Adrenal gland (tissue), 12 donors: ENCODE data around the gene SERPINE1. TPM values are rescaled to one million over a fixed set of nuclear protein-coding genes. Genes with fewer than 3 reads are reported as not detected.
A peak's percentile ranks its signal among the peaks of the same experiment; 100 is the strongest.

Experiments
- DNase-seq, 7 donors: peaks; one replicate each; pipeline ENCODE4 v3.0.0-alpha.2; 2019 to 2020
- H3K27ac ChIP-seq, 5 donors: fragments of 200-600 bp; sonication (generic) in 4 of 5; 1 replicate in 3 of 5; 2 replicates in 2 of 5; pipeline versions ENCODE4 v1.5.1 to v1.8.0; 2016 to 2020; ENCODE audit warnings: mild to moderate bottlenecking in 1 of 5
- H3K27me3 ChIP-seq: fragments of 200-600 bp; 2 replicates; pipeline ENCODE4 v1.8.0; 2021
- H3K36me3 ChIP-seq, 2 donors: fragments of 200-600 bp; replicated peaks in 1 of 2; 1 replicate in 1 of 2; 2 replicates in 1 of 2; pipeline versions ENCODE4 v1.5.1 to v1.8.0; 2018 to 2022
- H3K4me1 ChIP-seq, 2 donors: fragments of 200-600 bp; replicated peaks in 1 of 2; 1 replicate in 1 of 2; 2 replicates in 1 of 2; pipeline versions ENCODE4 v1.5.1 to v1.8.0; 2018 to 2021
- H3K4me3 ChIP-seq, 4 donors: fragments of 200-600 bp; sonication (generic) in 3 of 4; one replicate each; pipeline ENCODE4 v1.5.1; 2016 to 2018
- H3K9me3 ChIP-seq, 3 donors: fragments of 200-600 bp; sonication (generic) in 1 of 3; replicated peaks in 1 of 3; 1 replicate in 2 of 3; 2 replicates in 1 of 3; pipeline versions ENCODE4 v1.5.1 to v1.8.0; 2016 to 2021
- POLR2A ChIP-seq, 2 donors: fragments of 450-650 bp; IDR thresholded peaks; one replicate each; pipeline ENCODE4 v1.6.1; 2017; ENCODE audit warnings: antibody characterized with exemption in 2 of 2, mild to moderate bottlenecking in 2 of 2, moderate library complexity in 1 of 2
- WGBS, 4 donors: extraction: QIAGEN DNeasy Blood & Tissue Kit in 2 of 4; methylation state at CpG; one replicate each; pipeline versions ENCODE4 v1.1.5 to v1.1.7; 2013 to 2017; 5-methylcytosine and 5-hydroxymethylcytosine counted together
- intact Hi-C, 2 donors: fragments of 100-400 bp; cut with DNase I; formaldehyde crosslinking; loops; one replicate each; pipeline versions ENCODE4 v1.14.1 to v1.15.0; 2022 to 2023
- polyA plus RNA-seq, 3 donors: library from polyadenylated mRNA; stranded (reverse); fragments of 200-250 nt in 2 of 3; fragments of 350-450 nt in 1 of 3; fragmentation: Illumina TruSeq in 1 of 3; extraction: RNeasy Lipid Tissue Mini Kit (QIAGEN cat#74804) in 1 of 3; gene quantifications; one replicate each; pipeline ENCODE4 v1.2.3, GENCODE V29; 2013 to 2014
- total RNA-seq, 9 donors: library from RNA; depleted of rRNA in 4 of 9; stranded (reverse); fragments of >200 nt in 4 of 9; fragments of 120-200 nt in 1 of 9; fragmentation: NEBNext Ultra II Directional in 1 of 9; extraction: Animal tissue kit (Norgen Biotek cat#: 25700) in 1 of 9; gene quantifications; one replicate each; pipeline versions ENCODE4 v1.1.0 to v1.2.4, GENCODE V29; 2013 to 2023
- TF ChIP-seq, protein P1 (sequence below), 6 experiments: fragments of 450-650 bp in 4 of 6; fragments of 200-600 bp in 2 of 6; sonication (generic) in 1 of 6; IDR thresholded peaks; 1 replicate in 5 of 6; 2 replicates in 1 of 6; pipeline versions ENCODE4 v1.5.1 to v1.8.0; 2016 to 2021; ENCODE audit warnings: antibody characterized with exemption in 6 of 6, mild to moderate bottlenecking in 2 of 6, moderate library complexity in 1 of 6
- donor health status: healthy with polysubstance abuse.
- donor health status: Bipolar disorder and iron deficiency.
- donor health status: DM: yes; HTN: yes; CAD: no.
- donor health status: DM: no; HTN: no; CAD: no.
- donor health status: DM: no; HTN: no; CAD: no.
- donor health status: DM: yes; HTN: yes; CAD: no.

Gene SERPINE1
- total and polyA plus RNA-seq, 12 donors, result 4.8 to 118 (median 20.9) TPM

DNA sequence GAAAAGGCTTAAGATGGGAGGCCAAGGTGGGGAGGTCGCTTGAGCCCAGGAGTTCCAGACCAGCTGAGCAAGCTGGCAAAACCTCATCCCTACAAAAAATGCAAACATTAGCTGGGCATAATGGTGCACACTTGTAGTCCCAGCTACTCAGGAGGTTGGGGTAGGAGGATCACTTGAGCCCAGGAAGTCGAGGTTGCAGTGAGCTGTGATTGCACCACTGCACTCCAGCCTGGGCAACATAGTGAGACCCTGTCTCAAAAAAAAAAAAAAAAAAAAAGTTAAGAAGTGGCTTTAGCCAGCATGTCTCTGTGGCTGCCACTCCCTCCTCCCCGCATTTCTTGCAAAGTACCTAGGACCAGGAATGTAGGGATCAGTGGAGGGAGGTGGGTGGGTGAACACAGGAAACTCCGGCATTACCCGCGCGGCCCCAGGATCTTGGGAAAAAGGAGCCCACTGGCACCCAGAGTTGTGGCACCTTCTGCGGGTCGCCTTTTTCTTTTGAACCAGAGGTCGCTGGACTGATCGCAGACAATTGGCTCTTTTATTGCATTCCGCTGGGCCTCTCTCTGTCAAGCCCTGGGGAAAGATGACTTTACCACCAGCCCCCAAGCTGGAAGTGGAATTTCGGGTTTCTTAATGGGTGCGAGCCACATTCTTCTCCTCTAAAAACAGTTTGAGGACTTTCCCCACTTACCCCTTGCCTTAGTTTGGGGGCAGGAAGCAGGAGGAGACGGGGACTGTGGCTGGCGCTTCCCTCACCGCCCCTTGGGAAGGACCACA is 35.0 kb downstream of the SERPINE1 start:
- no peak overlapping the region for H3K4me3 ChIP-seq
- no peaks in the 10 kb centered on the region for H3K9me3 ChIP-seq
- TF ChIP-seq, protein P1, sequence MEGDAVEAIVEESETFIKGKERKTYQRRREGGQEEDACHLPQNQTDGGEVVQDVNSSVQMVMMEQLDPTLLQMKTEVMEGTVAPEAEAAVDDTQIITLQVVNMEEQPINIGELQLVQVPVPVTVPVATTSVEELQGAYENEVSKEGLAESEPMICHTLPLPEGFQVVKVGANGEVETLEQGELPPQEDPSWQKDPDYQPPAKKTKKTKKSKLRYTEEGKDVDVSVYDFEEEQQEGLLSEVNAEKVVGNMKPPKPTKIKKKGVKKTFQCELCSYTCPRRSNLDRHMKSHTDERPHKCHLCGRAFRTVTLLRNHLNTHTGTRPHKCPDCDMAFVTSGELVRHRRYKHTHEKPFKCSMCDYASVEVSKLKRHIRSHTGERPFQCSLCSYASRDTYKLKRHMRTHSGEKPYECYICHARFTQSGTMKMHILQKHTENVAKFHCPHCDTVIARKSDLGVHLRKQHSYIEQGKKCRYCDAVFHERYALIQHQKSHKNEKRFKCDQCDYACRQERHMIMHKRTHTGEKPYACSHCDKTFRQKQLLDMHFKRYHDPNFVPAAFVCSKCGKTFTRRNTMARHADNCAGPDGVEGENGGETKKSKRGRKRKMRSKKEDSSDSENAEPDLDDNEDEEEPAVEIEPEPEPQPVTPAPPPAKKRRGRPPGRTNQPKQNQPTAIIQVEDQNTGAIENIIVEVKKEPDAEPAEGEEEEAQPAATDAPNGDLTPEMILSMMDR (IDR thresholded peaks at IDR 0.05), result no peak
- no peak for TF ChIP-seq POLR2A (IDR thresholded peaks at IDR 0.05)
- H3K27ac ChIP-seq, result no peak overlapping the region
- peaks cover 12 to 31% of the 10 kb centered on the region in 2 donors for H3K4me1 ChIP-seq
- WGBS, 4 donors, result 83 to 91% (median 88%) methylated on average over 17 of the region's 17 CpGs
- H3K27me3 ChIP-seq, result peaks cover 17% of the 10 kb centered on the region
- peaks cover 0 to 19% of the 10 kb centered on the region in 2 donors for H3K36me3 ChIP-seq
- no peak for DNase-seq
- intact Hi-C loops, result loop anchor here in 1 of 2 donors (10.0 kb wide), 1 partner anchor 267 kb away; the partner anchor contains the start of gene ACHE

DNA sequence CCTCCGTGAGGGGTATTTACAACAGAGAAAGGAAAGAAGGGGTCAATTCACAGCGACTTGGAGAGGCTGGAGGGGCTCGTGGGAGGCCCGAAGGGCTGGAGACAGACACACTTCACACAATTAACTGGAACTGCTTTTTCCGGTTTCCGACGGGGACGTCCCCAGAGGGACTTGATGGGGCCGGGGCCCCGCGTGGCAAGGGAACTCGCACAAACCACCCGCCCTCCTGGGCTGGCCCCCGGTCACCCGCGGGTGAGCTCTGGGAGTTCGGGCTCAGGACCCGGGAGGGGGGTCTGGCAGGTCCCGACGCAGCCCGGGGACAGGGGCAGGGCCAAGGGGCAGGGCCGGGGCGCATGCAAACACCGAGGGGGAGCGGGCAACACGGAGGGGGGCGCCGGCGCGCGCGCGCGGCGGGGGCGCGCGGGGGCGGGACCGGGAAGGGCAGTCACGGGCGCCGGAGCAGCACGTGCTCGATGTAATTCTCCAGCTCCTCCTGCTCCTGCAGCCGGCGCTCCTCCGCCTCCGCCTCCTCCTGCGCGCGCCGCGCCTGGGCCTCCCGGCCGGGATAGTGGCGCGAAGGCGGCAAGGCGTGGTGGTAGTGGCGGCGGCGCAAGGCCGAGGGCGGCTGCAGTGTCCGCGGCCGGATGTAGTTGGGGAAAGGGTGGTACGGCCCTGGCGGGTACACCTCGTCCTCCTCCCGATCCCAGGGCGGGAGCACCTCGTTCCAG is 35.8 kb downstream of the SERPINE1 start:
- Histone ChIP-seq H3K9me3 (no peaks in the 10 kb centered on the region), H3K4me3 (peak overlapping the region in 1 of 4 donors; percentile 33), H3K27me3 (peaks cover 17% of the 10 kb centered on the region), H3K27ac (no peak overlapping the region), H3K4me1 (peaks cover 12 to 31% of the 10 kb centered on the region in 2 donors), H3K36me3 (peaks cover 0 to 13% of the 10 kb centered on the region in 2 donors)
- TF ChIP-seq POLR2A (IDR thresholded peaks at IDR 0.05), result no peak
- TF ChIP-seq, protein P1 (IDR thresholded peaks at IDR 0.05), result no peak
- intact Hi-C loops, result loop anchor here in 1 of 2 donors (10.0 kb wide), 1 partner anchor 268 kb away; the partner anchor contains the start of gene ACHE
- WGBS, 4 donors, result 7 to 48% (median 9%) methylated on average over 12 to 74 of the region's 74 CpGs
- DNase-seq, result no peak

DNA sequence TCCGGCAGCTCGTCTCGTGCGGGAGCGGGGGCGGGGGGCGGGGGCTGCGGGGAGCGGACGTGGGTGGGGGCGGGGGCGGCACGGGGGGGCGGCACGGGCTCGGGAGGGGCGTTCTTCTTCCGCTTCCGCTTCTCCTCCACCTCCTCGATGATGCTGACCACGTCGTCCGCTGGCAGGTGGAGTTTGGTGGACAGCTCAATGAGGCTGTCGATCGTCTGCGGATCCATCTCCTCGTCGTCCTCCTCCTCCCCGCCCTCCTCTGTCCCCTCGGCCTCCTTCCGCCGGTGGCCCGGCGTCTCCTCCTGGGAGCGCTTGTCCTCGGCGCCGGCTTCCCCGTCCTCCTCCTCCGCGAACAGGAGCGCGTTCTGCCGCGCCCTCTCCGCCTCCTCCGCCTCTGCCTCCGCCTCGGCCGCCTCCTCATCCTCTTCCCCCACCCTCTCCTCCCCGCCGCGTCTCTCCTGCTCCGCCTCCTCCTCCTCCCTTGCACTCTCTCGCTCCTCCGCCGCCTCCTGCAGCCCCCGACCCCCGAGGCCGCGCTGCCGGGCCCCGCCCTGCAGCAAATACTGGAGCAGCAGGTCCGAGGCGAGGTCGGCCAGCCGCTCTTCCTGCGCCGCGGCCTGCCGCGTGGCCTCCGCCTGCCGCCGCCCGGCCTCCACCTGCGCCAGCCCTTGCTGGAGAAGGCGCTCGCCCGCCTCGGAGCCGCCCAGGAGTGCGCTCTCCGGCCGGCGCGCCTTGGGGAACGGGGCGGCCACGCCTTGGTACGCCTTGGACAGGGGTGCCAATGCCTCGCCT is 36.6 kb downstream of the SERPINE1 start:
- intact Hi-C loops, result loop anchor here in 1 of 2 donors (10.0 kb wide), 1 partner anchor 269 kb away; the partner anchor contains the start of gene ACHE
- Histone ChIP-seq H3K27me3 (peaks cover 17% of the 10 kb centered on the region), H3K36me3 (peaks cover 0 to 7% of the 10 kb centered on the region in 2 donors), H3K4me3 (peak overlapping the region in 1 of 4 donors; percentile 33), H3K27ac (no peak overlapping the region), H3K4me1 (peaks cover 12 to 31% of the 10 kb centered on the region in 2 donors), H3K9me3 (no peaks in the 10 kb centered on the region)
- TF ChIP-seq, protein P1 (IDR thresholded peaks at IDR 0.05), result no peak
- TF ChIP-seq POLR2A (IDR thresholded peaks at IDR 0.05), result no peak
- WGBS, 4 donors, result 0 to 4% (median 1%) methylated on average over 16 to 89 of the region's 92 CpGs
- DNase-seq, result no peak
